GM12891 (cell line): ENCODE measurements around the gene CCDC30.

ENCODE experiments used
- POLR2A ChIP-seq: IDR thresholded peaks from 2 replicates; pipeline ENCODE4 v1.6.1; 2011; ENCODE audit warnings: low read depth, low read length, control low read depth
- POLR2AphosphoS5 ChIP-seq: IDR thresholded peaks from 2 replicates; pipeline ENCODE4 v1.6.1; 2011; ENCODE audit warnings: low read depth, low read length, control low read depth
- TAF1 ChIP-seq: IDR thresholded peaks from 2 replicates; pipeline ENCODE4 v1.6.1; 2011; ENCODE audit warnings: low read depth, low read length, control low read depth

DNA sequence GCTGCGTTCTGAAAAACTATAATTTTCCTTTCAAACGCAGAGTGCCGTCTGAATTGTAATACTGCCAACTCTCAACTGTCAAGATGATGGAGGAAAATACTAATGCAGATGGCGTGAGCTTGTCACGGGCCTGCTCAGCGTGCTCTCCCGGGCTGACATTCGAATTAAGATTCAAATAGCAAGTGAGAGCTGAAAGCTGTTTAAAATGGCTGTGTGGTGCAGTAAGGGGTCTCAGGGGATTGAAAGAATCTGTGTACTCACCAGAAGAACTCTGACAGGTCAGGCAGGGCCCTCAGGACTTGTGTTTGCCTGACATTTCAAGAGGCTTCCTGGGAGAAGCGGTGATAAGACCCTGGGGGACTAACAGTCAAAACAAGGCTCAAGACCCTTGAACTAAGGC lies 40.3 kb upstream of the CCDC30 start:
- no peak for TF ChIP-seq TAF1
- TF ChIP-seq POLR2A = no peak
- TF ChIP-seq POLR2AphosphoS5 = no peak
